Vagina (tissue), 2 donors: ENCODE measurements around the gene STPG2.

ENCODE experiments used
- CTCF ChIP-seq, 3 experiments: fragments of 450-650 bp in 2 of 3; fragments of 200-600 bp in 1 of 3; sonication (generic) in 1 of 3; IDR thresholded peaks; one replicate each; pipeline ENCODE4 v1.5.1; 2017 to 2019; ENCODE audit warnings: antibody characterized with exemption in 3 of 3, mild to moderate bottlenecking in 2 of 3, moderate library complexity in 2 of 3
- POLR2A ChIP-seq, 2 donors: fragments of 450-650 bp; IDR thresholded peaks; one replicate each; pipeline ENCODE4 v1.6.1; 2017; ENCODE audit warnings: antibody characterized with exemption in 2 of 2, mild to moderate bottlenecking in 2 of 2, moderate library complexity in 2 of 2
- POLR2AphosphoS5 ChIP-seq, 2 donors: sonication (generic); formaldehyde crosslinking; IDR thresholded peaks; one replicate each; pipeline ENCODE4 v1.9.0; 2017; ENCODE audit warnings: antibody characterized with exemption in 2 of 2, mild to moderate bottlenecking in 2 of 2, low read depth in 1 of 2; ENCODE audit not compliant: insufficient read depth in 1 of 2

GRCh38 chr4:97987019-97987648, 156.1 kb downstream of the STPG2 start:
- TF ChIP-seq CTCF (IDR thresholded peaks at IDR 0.05) (no peak), POLR2A (IDR thresholded peaks at IDR 0.05) (no peak), POLR2AphosphoS5 (IDR thresholded peaks at IDR 0.05; ENCODE audit: insufficient read depth in 1 of 2, low read depth in 1 of 2) (no peak)
